GM12864 (cell line): Measurements from ENCODE around the gene WFDC8.

Experiments
- DNase-seq: peaks from one replicate; pipeline ENCODE4 v3.0.0-alpha.2; 2011; ENCODE audit warnings: low read depth
- H3K4me3 ChIP-seq: 2 replicates; pipeline ENCODE4 v1.5.1; 2011; ENCODE audit warnings: mild to moderate bottlenecking, low read depth, low read length, control low read depth
- TF ChIP-seq, protein P1 (sequence below): IDR thresholded peaks from 2 replicates; pipeline ENCODE4 v1.5.1; 2011; ENCODE audit warnings: low read depth, mild to moderate bottlenecking, moderate library complexity, low read length, control low read depth, inconsistent platforms; ENCODE audit errors: missing control alignments

The WFDC8 gene

DNA sequence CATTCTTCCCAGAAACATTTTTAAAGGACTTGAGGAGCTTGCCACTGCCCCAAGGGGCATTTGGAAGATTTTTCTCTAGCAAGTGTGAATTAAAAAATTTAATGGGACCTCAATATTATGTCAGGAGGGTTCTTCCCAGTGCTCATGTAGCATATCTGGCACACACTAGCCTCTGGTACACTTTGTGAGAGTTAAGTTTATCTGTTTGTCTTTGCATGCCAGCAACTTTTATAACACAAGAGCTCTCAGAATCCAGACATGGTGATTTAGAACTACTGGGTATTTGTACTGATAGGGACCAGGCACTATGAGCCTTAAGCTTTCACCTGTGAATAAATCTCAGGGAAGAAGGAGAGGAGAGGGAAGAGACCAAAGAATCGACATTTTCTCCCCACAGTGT, 76.5 kb downstream of the WFDC8 start:
- TF ChIP-seq, protein P1, sequence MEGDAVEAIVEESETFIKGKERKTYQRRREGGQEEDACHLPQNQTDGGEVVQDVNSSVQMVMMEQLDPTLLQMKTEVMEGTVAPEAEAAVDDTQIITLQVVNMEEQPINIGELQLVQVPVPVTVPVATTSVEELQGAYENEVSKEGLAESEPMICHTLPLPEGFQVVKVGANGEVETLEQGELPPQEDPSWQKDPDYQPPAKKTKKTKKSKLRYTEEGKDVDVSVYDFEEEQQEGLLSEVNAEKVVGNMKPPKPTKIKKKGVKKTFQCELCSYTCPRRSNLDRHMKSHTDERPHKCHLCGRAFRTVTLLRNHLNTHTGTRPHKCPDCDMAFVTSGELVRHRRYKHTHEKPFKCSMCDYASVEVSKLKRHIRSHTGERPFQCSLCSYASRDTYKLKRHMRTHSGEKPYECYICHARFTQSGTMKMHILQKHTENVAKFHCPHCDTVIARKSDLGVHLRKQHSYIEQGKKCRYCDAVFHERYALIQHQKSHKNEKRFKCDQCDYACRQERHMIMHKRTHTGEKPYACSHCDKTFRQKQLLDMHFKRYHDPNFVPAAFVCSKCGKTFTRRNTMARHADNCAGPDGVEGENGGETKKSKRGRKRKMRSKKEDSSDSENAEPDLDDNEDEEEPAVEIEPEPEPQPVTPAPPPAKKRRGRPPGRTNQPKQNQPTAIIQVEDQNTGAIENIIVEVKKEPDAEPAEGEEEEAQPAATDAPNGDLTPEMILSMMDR, result no peak
- no peak for DNase-seq
- no peak overlapping the region for H3K4me3 ChIP-seq
